ENCODE data around the gene LSS. TPM values are rescaled to one million over a fixed set of nuclear protein-coding genes. Genes with fewer than 3 reads are reported as not detected.
"Not testable (repeated sequence)": the region's sequence is repeated elsewhere in the genome, so short reads cannot be mapped to it uniquely, and the experiment has no call there.

The LSS gene
- polyA plus RNA-seq, 1 donor from 2014 or later = 13.5 TPM

DNA sequence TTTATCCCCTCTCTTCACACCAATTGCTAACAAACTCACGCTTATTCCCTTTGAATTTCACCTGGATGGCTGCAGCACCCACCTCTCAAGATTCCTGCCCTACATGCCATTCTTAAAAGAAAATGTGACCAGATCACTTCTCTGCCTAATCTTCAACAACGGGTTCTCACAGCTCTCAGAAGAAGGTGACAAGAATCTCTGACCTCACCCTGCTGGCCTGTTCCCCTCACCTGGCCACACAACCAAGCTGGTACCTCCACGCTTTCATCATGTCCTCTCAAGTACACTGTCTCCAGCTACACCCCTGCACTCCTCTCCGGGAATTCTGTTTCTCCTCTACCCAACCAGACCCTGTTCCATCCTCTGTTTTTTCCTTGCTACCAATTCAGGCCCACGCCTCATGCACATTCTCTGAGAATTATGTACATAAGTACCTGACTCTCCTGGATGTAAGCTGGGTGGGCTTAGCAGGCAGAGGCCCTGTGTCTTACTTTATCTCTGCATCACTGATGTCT lies 5.9 kb upstream of the LSS start:
- Mint-ChIP-seq H3K27me3 (no peaks in the 10 kb centered on the region), H3K27ac (peak overlapping the region in 2 of 3 donors; percentile 51 to 54), H3K9me3 (peaks cover 0 to 6% (median 0%) of the 10 kb centered on the region in 3 donors), H3K4me3 (no peak overlapping the region), H3K4me1 (peaks cover 5 to 10% (median 6%) of the 10 kb centered on the region in 3 donors), H3K36me3 (peaks cover 3% of the 10 kb centered on the region)

DNA sequence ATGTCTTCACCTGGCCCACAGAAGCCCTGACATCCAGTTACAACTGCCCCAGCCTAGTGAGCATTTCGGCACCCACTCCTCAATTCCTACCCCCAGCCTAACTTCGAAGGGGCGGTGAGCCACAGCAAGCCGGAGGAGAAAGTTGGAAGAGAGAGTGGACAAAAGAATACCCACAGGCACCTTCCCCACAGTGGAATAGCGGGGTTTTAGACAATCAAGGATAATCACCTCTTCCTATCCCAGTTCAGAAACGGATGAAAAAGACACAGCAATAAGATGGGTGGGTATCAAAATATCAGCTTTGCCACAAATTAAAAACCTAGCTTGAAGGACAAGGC lies 1.3 kb upstream of the LSS start:
- Mint-ChIP-seq H3K27ac (peak overlapping the region in 2 of 3 donors; percentile 65 to 83), H3K36me3 (peaks cover 1% of the 10 kb centered on the region), H3K4me1 (peaks cover 23 to 37% (median 23%) of the 10 kb centered on the region in 3 donors), H3K27me3 (no peaks in the 10 kb centered on the region), H3K9me3 (peaks cover 0 to 6% (median 0%) of the 10 kb centered on the region in 3 donors), H3K4me3 (peak overlapping the region; percentile 80 to 100 (median 89))

DNA sequence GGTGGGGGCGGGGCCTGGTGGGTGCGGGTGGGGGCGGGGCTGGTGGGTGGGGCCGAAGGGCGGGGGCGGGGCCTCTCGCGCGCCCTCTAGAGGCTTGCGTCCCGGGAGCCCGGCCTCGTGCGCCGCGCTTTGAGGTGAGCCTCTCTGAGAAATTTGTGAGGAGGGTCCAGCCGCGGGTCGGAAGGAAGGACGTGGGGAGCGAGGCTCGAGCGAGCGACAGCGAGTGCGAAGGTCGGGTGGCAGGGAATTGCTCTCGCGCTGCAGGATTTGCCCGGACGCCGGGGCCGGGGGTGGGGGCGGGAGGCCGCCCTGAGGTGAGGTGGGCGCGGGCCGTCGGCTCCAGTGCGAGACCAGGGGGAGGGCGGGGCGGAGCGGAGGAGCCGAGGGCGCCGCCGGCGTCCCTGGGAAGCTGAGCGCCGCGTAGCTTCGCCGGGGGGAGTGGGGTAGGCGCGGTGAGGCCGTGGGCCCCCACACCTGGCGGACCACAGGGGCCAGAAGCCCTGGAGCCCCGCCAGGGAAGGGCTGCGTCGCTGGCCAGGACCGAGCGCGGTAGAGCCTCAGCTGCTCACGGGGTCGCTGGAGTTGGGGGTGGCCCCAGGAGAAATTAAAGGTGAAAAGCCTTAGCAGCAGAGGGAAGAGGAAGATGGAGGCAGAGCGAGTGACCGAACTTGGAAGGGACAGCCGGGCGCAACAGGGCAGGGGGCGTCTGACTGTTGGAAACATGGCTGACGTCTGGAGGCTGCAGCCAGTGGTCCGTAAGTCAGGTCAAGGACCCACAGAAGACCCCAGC lies 754 bp upstream of the LSS start:
- H3K4me1 Mint-ChIP-seq = peaks cover 23 to 37% (median 23%) of the 10 kb centered on the region in 3 donors
- peak overlapping the region; percentile 62 to 100 (median 94) for H3K4me3 Mint-ChIP-seq
- H3K36me3 Mint-ChIP-seq = peaks cover 1% of the 10 kb centered on the region
- peaks cover 0 to 6% (median 0%) of the 10 kb centered on the region in 3 donors for H3K9me3 Mint-ChIP-seq
- H3K27me3 Mint-ChIP-seq = no peaks in the 10 kb centered on the region
- peak overlapping the region; percentile 42 to 92 (median 75) for H3K27ac Mint-ChIP-seq

DNA sequence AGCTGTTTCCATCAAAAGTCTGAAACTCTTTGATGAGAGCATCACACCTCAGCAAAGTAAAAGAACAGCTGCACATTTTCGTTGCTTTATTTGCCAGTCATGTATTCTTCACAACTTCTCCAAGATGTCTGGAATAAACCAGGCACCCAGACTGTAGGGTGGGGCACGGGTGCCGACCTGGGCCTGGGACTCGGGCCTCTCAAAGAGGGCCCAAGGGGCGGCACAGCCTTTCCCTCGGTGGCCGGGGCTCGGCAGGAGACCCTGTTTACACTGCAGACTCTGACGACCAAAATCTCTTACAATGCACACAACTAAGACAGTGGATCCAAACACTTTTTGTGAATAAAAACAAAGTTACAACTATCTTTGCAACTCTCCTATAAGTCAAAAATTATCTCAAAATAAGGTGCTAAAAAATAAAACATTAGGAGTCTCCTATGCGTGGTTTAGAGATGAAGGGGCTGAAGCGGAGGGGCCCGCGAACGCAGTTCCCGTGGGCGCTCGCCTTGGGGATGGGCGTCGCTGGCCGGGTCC lies 696 bp downstream of the LSS start:
- peak overlapping the region; percentile 62 to 92 (median 88) for H3K4me3 Mint-ChIP-seq
- H3K27me3 Mint-ChIP-seq = no peaks in the 10 kb centered on the region
- H3K4me1 Mint-ChIP-seq = peaks cover 23 to 37% (median 23%) of the 10 kb centered on the region in 3 donors
- H3K36me3 Mint-ChIP-seq = peaks cover 1% of the 10 kb centered on the region
- H3K27ac Mint-ChIP-seq = peak overlapping the region; percentile 75 to 92 (median 83)
- peaks cover 0 to 6% (median 0%) of the 10 kb centered on the region in 3 donors for H3K9me3 Mint-ChIP-seq

DNA sequence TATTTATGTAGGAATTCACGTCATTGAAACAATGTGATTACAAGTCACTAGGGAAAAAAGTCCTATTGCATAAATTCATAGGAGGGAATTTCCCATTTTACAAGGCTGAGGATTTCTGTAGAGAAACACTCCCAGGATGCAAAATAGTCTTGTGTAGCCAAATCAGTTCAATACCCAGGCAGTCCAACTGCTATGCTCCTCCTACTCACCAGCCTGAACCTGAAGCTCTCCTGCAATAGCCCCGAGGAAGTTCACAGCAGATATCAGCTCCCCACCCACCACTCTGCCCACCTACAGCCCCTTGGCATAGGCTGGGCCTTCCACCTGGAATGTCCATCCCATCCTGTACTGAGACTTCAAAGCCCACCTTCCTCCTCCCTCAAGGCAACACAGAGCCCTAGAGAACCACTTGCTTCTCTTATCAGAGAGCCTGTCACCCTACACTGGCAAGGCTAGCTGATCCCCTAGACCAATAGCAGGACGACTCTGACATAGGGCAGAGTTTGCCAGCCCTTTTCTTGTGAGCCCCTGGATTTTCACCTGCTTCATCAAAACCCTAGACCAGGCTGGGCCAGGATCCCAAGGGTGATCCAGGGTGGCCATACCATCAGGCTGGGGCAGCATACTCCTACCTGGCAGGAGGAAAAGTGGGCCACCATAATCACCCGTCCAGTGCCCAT lies 1.5 kb downstream of the LSS start:
- peak overlapping the region; percentile 62 to 92 (median 88) for H3K4me3 Mint-ChIP-seq
- no peaks in the 10 kb centered on the region for H3K27me3 Mint-ChIP-seq
- peaks cover 1% of the 10 kb centered on the region for H3K36me3 Mint-ChIP-seq
- H3K9me3 Mint-ChIP-seq = peaks cover 0 to 6% (median 0%) of the 10 kb centered on the region in 3 donors
- peaks cover 23 to 37% (median 23%) of the 10 kb centered on the region in 3 donors for H3K4me1 Mint-ChIP-seq
- peak overlapping the region in 2 of 3 donors; percentile 75 to 92 for H3K27ac Mint-ChIP-seq

DNA sequence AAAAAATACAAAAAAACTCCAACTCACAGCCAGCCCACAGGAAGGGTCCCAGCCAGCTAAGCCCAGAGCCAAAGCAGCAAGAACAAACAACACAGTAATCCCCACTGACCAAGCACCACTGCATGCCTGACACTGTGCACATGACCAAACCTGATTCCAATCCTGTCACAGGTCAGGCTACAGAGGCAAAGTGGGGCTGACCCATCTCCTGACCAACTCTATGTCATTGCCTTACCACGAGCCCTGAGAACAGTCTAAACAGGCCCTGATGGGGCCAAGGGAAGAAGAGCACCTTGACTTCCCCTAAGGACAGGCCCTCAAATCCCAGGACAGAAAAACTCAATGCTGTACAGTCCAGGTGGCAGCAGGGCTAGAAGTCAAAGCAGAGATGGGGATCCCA lies 2.4 kb downstream of the LSS start:
- Mint-ChIP-seq H3K4me1 (peaks cover 22 to 34% (median 23%) of the 10 kb centered on the region in 3 donors), H3K27me3 (no peaks in the 10 kb centered on the region), H3K9me3 (no peaks in the 10 kb centered on the region), H3K36me3 (peaks cover 1% of the 10 kb centered on the region), H3K27ac (peak overlapping the region; percentile 39 to 92 (median 75)), H3K4me3 (peak overlapping the region in 1 of 4 donors; percentile 62)

DNA sequence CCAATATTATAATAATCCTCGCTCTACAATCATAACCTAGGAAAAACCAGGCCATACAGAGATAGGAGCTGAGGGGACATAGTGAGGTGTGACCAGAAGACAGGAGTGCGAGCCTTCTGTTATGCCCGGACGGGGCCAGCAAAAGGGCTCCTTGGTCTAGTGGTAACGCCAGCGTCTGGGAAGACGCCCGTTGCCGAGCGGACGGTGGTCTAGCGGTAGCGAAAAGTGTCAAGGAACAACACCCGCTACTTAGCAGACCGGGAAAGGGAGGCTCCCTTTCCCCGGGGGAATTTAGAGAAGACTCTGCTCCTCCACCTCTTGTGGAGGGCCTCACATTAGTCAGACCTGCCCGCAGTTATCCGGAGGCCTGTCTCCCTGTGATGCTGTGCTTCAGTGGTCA lies 4.9 kb downstream of the LSS start:
- H3K27me3 Mint-ChIP-seq, H3K36me3 Mint-ChIP-seq, H3K27ac Mint-ChIP-seq, H3K4me3 Mint-ChIP-seq, H3K9me3 Mint-ChIP-seq: not testable (repeated sequence)
- peaks cover 18 to 26% (median 19%) of the 10 kb centered on the region in 3 donors for H3K4me1 Mint-ChIP-seq

DNA sequence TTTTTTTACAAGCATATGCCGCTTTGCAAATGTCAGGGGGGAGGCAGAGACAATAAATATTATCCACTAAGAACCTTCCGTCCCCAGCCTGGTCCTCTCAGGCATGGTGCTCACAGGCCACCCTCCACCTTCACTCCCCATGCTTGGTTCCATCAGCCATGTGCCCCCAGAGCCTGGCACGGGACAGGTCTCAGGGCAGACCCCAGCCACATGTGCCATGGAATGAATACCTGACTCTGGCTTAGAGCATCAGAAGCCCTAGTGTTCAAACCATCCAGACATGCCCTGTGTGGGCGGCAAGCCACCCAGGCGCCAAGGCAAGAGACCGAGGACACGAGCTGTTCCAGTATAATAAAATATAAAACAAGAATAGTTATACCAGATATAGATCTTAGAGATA lies 5.4 kb downstream of the LSS start:
- Mint-ChIP-seq H3K9me3 (no peaks in the 10 kb centered on the region), H3K27ac (no peak overlapping the region), H3K27me3 (no peaks in the 10 kb centered on the region), H3K4me3 (no peak overlapping the region), H3K4me1 (peaks cover 18 to 26% (median 19%) of the 10 kb centered on the region in 3 donors), H3K36me3 (peaks cover 2% of the 10 kb centered on the region)

DNA sequence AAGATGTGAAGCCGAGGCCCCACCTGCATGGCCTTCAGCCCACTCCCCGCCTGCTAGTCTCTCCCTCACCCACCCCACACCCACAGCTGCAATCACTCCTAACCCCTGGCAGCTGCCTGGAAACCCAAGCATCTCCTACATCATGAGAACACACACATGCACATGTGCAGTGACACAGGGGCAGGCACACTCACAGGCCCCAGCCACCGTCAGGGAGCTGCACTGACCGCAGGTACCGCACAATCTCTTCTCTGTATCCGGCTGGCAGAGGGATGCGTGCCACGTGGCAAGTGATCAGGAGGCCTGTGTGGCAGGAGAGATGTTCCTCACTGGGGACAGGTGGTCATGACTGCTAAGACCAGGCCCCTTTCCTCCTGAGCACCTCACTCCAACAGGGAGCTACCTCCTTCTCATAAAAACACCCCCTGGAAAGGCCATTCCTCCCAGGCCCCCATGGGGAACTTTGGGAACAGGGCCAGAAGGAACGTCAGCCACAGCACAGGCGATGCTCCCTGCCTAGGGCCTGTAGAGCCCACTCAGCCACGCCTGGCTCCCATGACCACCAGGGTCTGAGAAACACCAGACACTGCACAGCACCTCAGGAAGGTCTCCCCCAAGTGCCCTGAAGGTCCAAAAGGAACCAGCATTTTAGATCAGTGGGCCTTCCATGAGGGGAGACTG lies 6.0 kb downstream of the LSS start:
- no peaks in the 10 kb centered on the region for H3K27me3 Mint-ChIP-seq
- H3K36me3 Mint-ChIP-seq = peaks cover 2% of the 10 kb centered on the region
- H3K4me1 Mint-ChIP-seq = peaks cover 13 to 21% (median 15%) of the 10 kb centered on the region in 3 donors
- H3K4me3 Mint-ChIP-seq = no peak overlapping the region
- no peak overlapping the region for H3K27ac Mint-ChIP-seq
- H3K9me3 Mint-ChIP-seq = no peaks in the 10 kb centered on the region

DNA sequence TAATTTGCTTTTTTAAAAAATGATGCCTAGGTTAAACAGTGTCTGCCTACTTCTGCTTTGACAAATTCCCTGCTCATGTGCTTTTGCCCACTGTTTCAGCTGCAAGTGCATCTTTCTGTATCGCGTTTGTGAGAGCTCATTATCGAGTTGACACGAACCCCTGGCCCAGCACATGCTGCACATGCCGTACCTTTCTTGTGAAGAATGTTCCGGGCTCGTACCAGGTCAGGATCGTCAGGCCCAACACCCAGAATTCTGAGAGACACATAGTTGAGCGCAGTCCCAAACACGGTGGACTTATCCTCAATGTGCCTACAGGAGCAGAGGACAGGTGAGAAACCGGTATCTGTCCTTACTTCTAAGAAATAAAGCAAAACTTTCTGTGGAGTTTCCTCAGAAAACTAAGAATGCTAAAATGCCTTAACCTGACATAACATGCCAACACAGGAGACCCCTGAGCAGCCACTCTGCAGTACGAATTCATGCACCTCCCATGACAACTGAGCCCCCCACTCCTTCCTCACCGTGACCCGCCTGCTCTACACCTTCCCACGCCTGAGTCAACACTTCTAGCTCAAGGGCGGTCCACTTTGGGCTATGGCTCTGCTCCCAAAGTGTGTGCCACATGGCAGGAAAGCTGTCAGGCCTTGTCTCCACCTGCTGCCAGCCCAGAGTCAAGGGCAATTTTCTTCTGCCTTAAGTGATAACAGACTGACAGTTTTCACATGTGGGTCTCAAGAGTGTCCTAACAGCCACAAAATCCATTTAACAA lies 6.7 kb downstream of the LSS start:
- H3K27me3 Mint-ChIP-seq = no peaks in the 10 kb centered on the region
- H3K4me3 Mint-ChIP-seq = no peak overlapping the region
- peaks cover 2% of the 10 kb centered on the region for H3K36me3 Mint-ChIP-seq
- no peak overlapping the region for H3K27ac Mint-ChIP-seq
- no peaks in the 10 kb centered on the region for H3K9me3 Mint-ChIP-seq
- H3K4me1 Mint-ChIP-seq = peaks cover 6 to 14% (median 7%) of the 10 kb centered on the region in 3 donors

DNA sequence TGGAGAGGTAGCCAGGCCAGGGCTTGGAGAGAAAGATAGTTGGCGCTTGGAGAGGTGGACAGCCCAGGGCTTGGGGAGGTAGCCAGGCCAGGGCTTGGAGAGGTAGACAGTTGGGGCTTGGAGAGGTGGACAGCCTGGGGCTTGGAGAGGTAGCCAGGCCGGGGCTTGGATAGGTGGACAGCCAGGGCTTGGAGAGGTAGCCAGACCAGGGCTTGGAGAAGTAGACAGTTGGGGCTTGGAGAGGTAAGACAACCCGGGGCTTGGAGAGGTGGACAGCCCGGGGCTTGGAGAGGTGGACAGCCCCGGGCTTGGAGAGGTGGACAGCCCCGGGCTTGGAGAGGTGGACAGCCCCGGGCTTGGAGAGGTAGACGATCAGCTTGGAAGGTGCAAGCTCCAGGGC lies 7.7 kb downstream of the LSS start:
- Mint-ChIP-seq H3K4me3 (peak overlapping the region in 1 of 4 donors; percentile 85), H3K27ac (no peak overlapping the region)

DNA sequence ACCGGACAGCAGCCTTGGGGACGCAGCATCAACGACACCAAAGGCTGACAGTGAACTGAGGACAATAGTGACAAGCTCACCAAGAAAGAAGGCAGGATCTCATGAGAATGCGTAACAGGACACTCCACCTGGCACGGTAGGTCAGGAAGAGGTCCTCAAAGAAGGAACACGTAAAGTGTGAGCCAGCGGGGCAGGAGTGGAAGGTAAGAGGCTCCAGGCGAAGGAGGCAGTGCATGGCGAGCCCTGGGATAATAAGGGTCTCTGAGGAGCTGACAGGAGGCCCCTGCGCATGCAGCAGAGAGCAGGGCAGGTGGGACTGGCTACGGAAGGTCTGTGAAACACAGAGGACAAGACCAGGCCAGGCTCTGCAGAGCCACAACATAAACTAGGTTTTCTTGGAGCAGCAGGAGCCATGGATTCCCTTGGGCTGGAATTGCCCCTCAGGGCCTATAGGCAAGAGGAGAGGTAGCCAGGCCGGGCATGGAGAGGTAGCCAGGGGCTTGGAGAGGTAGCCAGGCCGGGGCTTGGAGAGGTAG lies 8.2 kb downstream of the LSS start:
- Mint-ChIP-seq H3K4me1 (peaks cover 0 to 4% (median 2%) of the 10 kb centered on the region in 3 donors), H3K4me3 (no peak overlapping the region), H3K27ac (no peak overlapping the region), H3K27me3 (no peaks in the 10 kb centered on the region), H3K9me3 (no peaks in the 10 kb centered on the region), H3K36me3 (peaks cover 2% of the 10 kb centered on the region)

More for the DNA sequence above, 7.7 kb downstream of the LSS start:
- Mint-ChIP-seq H3K36me3 (peaks cover 2% of the 10 kb centered on the region), H3K9me3 (no peaks in the 10 kb centered on the region), H3K4me1 (peaks cover 0 to 6% (median 6%) of the 10 kb centered on the region in 3 donors), H3K27me3 (no peaks in the 10 kb centered on the region)

DNA sequence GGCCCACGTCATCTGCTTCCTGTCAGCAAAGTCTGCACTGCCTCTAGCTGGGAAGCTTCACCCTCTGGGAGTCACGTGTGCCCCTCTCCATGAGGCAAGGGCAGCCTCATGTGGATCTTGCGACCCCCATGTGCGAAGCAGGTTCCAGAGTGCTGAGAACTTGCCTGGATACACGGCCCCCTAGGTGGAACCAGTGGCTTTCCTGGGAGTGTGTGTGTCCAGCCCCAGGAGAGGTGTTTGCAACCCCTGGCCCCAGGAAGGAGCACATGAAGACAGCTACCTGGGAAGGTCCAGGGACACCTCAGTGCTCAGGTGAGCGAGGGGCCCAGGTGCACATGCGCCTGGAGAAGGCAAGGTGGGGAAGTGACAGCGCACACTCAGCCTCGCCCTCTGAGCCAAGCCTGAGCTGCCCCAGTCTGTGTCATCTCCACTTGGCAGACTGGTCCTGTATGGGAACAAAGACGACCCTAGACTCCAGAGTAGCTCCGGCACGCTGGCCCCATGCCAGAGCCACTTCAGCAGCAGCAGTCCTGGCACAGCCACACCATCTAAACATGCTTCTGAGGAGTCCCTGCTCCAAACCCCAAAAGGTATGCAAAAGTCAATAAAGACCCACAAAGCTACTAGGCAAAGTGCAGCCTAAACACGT lies 8.9 kb downstream of the LSS start:
- H3K27me3 Mint-ChIP-seq = no peaks in the 10 kb centered on the region
- H3K4me3 Mint-ChIP-seq = no peak overlapping the region
- H3K36me3 Mint-ChIP-seq = peaks cover 2% of the 10 kb centered on the region
- no peak overlapping the region for H3K27ac Mint-ChIP-seq
- H3K9me3 Mint-ChIP-seq = no peaks in the 10 kb centered on the region
- peaks cover 0 to 4% (median 0%) of the 10 kb centered on the region in 3 donors for H3K4me1 Mint-ChIP-seq
